Neutrophil (primary cell): ENCODE results near the gene BICDL1.

ENCODE experiments used
- H3K27ac ChIP-seq: fragments of 200-600 bp; sonication (generic); 2 replicates; pipeline ENCODE4 v1.5.1; 2016; ENCODE audit warnings: mild to moderate bottlenecking, moderate library complexity
- H3K27me3 ChIP-seq: fragments of 200-600 bp; sonication (generic); 2 replicates; pipeline ENCODE4 v1.6.0; 2016; ENCODE audit warnings: mild to moderate bottlenecking
- H3K36me3 ChIP-seq: fragments of 200-600 bp; sonication (generic); 2 replicates; pipeline ENCODE4 v1.5.1; 2017
- H3K4me1 ChIP-seq, 2 experiments: fragments of 200-600 bp in 1 of 2; sonication (generic) in 1 of 2; 1 replicate in 1 of 2; 2 replicates in 1 of 2; pipeline versions ENCODE4 v1.5.1 to v1.6.1; 2013 to 2016; ENCODE audit warnings: low read depth in 1 of 2, low read length in 1 of 2, mild to moderate bottlenecking in 1 of 2, moderate library complexity in 1 of 2; ENCODE audit not compliant: control insufficient read depth in 1 of 2, insufficient read depth in 1 of 2
- H3K4me3 ChIP-seq, 2 experiments: fragments of 200-600 bp in 1 of 2; sonication (generic) in 1 of 2; 1 replicate in 1 of 2; 2 replicates in 1 of 2; pipeline ENCODE4 v1.5.1; 2013 to 2016; ENCODE audit warnings: low read depth in 1 of 2, low read length in 1 of 2, mild to moderate bottlenecking in 1 of 2, moderate library complexity in 1 of 2
- H3K9me3 ChIP-seq: fragments of 200-600 bp; sonication (generic); 2 replicates; pipeline ENCODE4 v1.5.1; 2016
- CTCF ChIP-seq: fragments of 200-600 bp; sonication (generic); IDR thresholded peaks from 2 replicates; pipeline ENCODE4 v1.5.1; 2016; ENCODE audit warnings: antibody characterized with exemption

Gene BICDL1

GRCh38 chr12:119994892-119995658, 6.0 kb downstream of the BICDL1 start:
- Histone ChIP-seq H3K27me3 (peaks cover 95% of the 10 kb centered on the region), H3K36me3 (no peaks in the 10 kb centered on the region), H3K4me3 (no peak overlapping the region), H3K9me3 (no peaks in the 10 kb centered on the region), H3K4me1 (peaks cover under 1 to 6% of the 10 kb centered on the region in 2 experiments), H3K27ac (no peak overlapping the region)
- TF ChIP-seq CTCF: no peak

GRCh38 chr12:119996417-119996816, 7.4 kb downstream of the BICDL1 start:
- Histone ChIP-seq H3K27me3 (peaks cover 92% of the 10 kb centered on the region), H3K9me3 (no peaks in the 10 kb centered on the region), H3K27ac (no peak overlapping the region), H3K4me1 (no peaks in the 10 kb centered on the region), H3K4me3 (no peak overlapping the region), H3K36me3 (no peaks in the 10 kb centered on the region)
- no peak for TF ChIP-seq CTCF

- no peaks in the 10 kb centered on the region for H3K36me3 ChIP-seq
- peaks cover 87% of the 10 kb centered on the region for H3K27me3 ChIP-seq
- TF ChIP-seq CTCF: no peak
- no peaks in the 10 kb centered on the region for H3K9me3 ChIP-seq
- H3K27ac ChIP-seq: no peak overlapping the region
- no peak overlapping the region for H3K4me3 ChIP-seq
- no peaks in the 10 kb centered on the region for H3K4me1 ChIP-seq
Observed at GRCh38 chr12:119998471-119999245, 9.6 kb downstream of the BICDL1 start.

- peaks cover 75% of the 10 kb centered on the region for H3K27me3 ChIP-seq
- no peak overlapping the region for H3K27ac ChIP-seq
- H3K36me3 ChIP-seq: no peaks in the 10 kb centered on the region
- no peak for TF ChIP-seq CTCF
- no peaks in the 10 kb centered on the region for H3K9me3 ChIP-seq
- no peak overlapping the region for H3K4me3 ChIP-seq
- no peaks in the 10 kb centered on the region for H3K4me1 ChIP-seq
Observed at GRCh38 chr12:120000556-120000955, 11.5 kb downstream of the BICDL1 start.

GRCh38 chr12:120006258-120006975, 17.4 kb downstream of the BICDL1 start:
- TF ChIP-seq CTCF: no peak
- no peaks in the 10 kb centered on the region for H3K4me1 ChIP-seq
- no peak overlapping the region for H3K4me3 ChIP-seq
- peaks cover 58% of the 10 kb centered on the region for H3K27me3 ChIP-seq
- H3K9me3 ChIP-seq: no peaks in the 10 kb centered on the region
- no peaks in the 10 kb centered on the region for H3K36me3 ChIP-seq
- H3K27ac ChIP-seq: no peak overlapping the region
